H1 (cell line): Measurements from ENCODE around the gene CLDN7. TPM values are rescaled to one million over a fixed set of nuclear protein-coding genes. Genes with fewer than 3 reads are reported as not detected.
A peak's percentile ranks its signal among the peaks of the same experiment; 100 is the strongest.

Experiments used
- BACH1 ChIP-seq: IDR thresholded peaks from 2 replicates; pipeline ENCODE4 v1.6.1; 2012; ENCODE audit warnings: low read length, improper control_type of control experiment
- BRCA1 ChIP-seq: IDR thresholded peaks from 2 replicates; pipeline ENCODE4 v1.6.1; 2012; ENCODE audit warnings: low read depth, low read length, improper control_type of control experiment
- CBX5 ChIP-seq: fragments of 300-800, 300-1000 bp; sonication (generic); IDR thresholded peaks from 2 replicates; pipeline ENCODE4 v1.7.1; 2016; ENCODE audit warnings: antibody characterized with exemption, low read length, low read depth
- CREB1 ChIP-seq: IDR thresholded peaks from 2 replicates; pipeline ENCODE4 v1.6.1; 2012; ENCODE audit warnings: inconsistent platforms
- CTBP2 ChIP-seq: IDR thresholded peaks from 2 replicates; pipeline ENCODE4 v1.7.0; 2011; ENCODE audit warnings: borderline replicate concordance, mild to moderate bottlenecking, moderate library complexity, mixed read lengths, low read length; ENCODE audit not compliant: insufficient read depth, insufficient read length
- EGR1 ChIP-seq: IDR thresholded peaks from 2 replicates; pipeline ENCODE4 v1.6.1; 2011; ENCODE audit warnings: low read depth, low read length, borderline replicate concordance
- EP300 ChIP-seq, 2 experiments: IDR thresholded peaks; 1 replicate in 1 of 2; 2 replicates in 1 of 2; pipeline ENCODE4 v1.6.1; 2011 to 2012; ENCODE audit warnings: low read depth in 2 of 2, low read length in 2 of 2, mild to moderate bottlenecking in 2 of 2, borderline replicate concordance in 1 of 2, inconsistent platforms in 1 of 2, moderate library complexity in 1 of 2
- MAFK ChIP-seq: IDR thresholded peaks from 2 replicates; pipeline ENCODE4 v1.6.1; 2012; ENCODE audit warnings: low read depth, mild to moderate bottlenecking, improper control_type of control experiment, low read length
- MAX ChIP-seq: IDR thresholded peaks from 2 replicates; pipeline ENCODE4 v1.6.1; 2012; ENCODE audit warnings: inconsistent platforms
- NANOG ChIP-seq: IDR thresholded peaks from 2 replicates; pipeline ENCODE4 v1.6.1; 2011; ENCODE audit warnings: low read length, low read depth, mild to moderate bottlenecking, inconsistent platforms; ENCODE audit not compliant: insufficient read depth, poor library complexity, severe bottlenecking
- PHF8 ChIP-seq: fragments of 200-600 bp; sonication (generic); conservative IDR thresholded peaks from 2 replicates; pipeline ENCODE4 v1.7.1; 2012; ENCODE audit warnings: low read depth, mild to moderate bottlenecking, inconsistent platforms, low read length, moderate library complexity
- POLR2AphosphoS5 ChIP-seq: IDR thresholded peaks from 2 replicates; pipeline ENCODE4 v1.6.1; 2011; ENCODE audit warnings: low read depth, low read length
- RBBP5 ChIP-seq: IDR thresholded peaks from 2 replicates; pipeline ENCODE4 v1.7.1; 2012; ENCODE audit warnings: low read depth, mild to moderate bottlenecking, inconsistent platforms, low read length, moderate library complexity, borderline replicate concordance
- RXRA ChIP-seq: IDR thresholded peaks from 2 replicates; pipeline ENCODE4 v1.6.1; 2011; ENCODE audit warnings: low read depth, mild to moderate bottlenecking, low read length, moderate library complexity; ENCODE audit not compliant: insufficient read depth
- SAP30 ChIP-seq: fragments of 300-600 bp; sonication (generic); IDR thresholded peaks from 2 replicates; pipeline ENCODE4 v1.7.1; 2012; ENCODE audit warnings: low read length, moderate library complexity, mild to moderate bottlenecking, inconsistent platforms; ENCODE audit not compliant: insufficient read depth, insufficient replicate concordance
- SIRT6 ChIP-seq: IDR thresholded peaks from one replicate; pipeline ENCODE4 v1.7.1; 2012; ENCODE audit warnings: low read length, inconsistent platforms
- SP1 ChIP-seq: IDR thresholded peaks from 2 replicates; pipeline ENCODE4 v1.6.1; 2011; ENCODE audit warnings: low read depth, low read length
- SUZ12 ChIP-seq: fragments of 200-600 bp; sonication (generic); IDR thresholded peaks from 2 replicates; pipeline ENCODE4 v1.6.1; 2012; ENCODE audit warnings: mild to moderate bottlenecking, inconsistent platforms, low read length, moderate library complexity, mixed read lengths
- TAF7 ChIP-seq: optimal IDR thresholded peaks from 2 replicates; pipeline ENCODE3; 2011; ENCODE audit warnings: low read depth, mild to moderate bottlenecking, inconsistent platforms, low read length, moderate library complexity, borderline replicate concordance
- TBP ChIP-seq: IDR thresholded peaks from 2 replicates; pipeline ENCODE4 v1.6.1; 2011; ENCODE audit warnings: low read depth, low read length, improper control_type of control experiment
- TEAD4 ChIP-seq: IDR thresholded peaks from 2 replicates; pipeline ENCODE4 v1.6.1; 2012; ENCODE audit warnings: low read depth, low read length, inconsistent platforms, mixed read lengths
- polyA plus RNA-seq, 7 experiments: library from polyadenylated mRNA; depleted of rRNA in 3 of 7; stranded (reverse) in 5 of 7; unstranded in 2 of 7; fragments of >200 nt in 5 of 7; fragments of 200-250 nt in 2 of 7; gene quantifications; 1 replicate in 5 of 7; 2 replicates in 1 of 7; 4 replicates in 1 of 7; pipeline versions ENCODE4 v1.2.1 to v1.2.3, GENCODE V29; 2011 to 2013; ENCODE audit warnings: missing spikeins in 2 of 7, mixed read lengths in 2 of 7
- total RNA-seq: library from RNA; stranded (reverse); fragmentation: NEBNext Ultra II Directional; extraction: Animal tissue kit (Norgen Biotek cat#: 25700); gene quantifications from 2 replicates; pipeline ENCODE4 v1.2.1, GENCODE V29; 2021
- TF ChIP-seq, protein P1 (sequence below): IDR thresholded peaks from 2 replicates; pipeline ENCODE4 v1.6.1; 2012; ENCODE audit warnings: low read length, inconsistent platforms

The CLDN7 gene
- total and polyA plus RNA-seq, 2 of the 8 experiments (the other 6 are each of a cell fraction or from before 2014, with no cell fraction given) = 118 to 119 TPM

GRCh38 chr17:7234083-7234951 is 28.0 kb downstream of the CLDN7 start, which contains the start of gene DVL2 (continued):
- TF ChIP-seq SAP30 = no peak
- peak; percentile 53 for TF ChIP-seq NANOG
- 0 out of 3 replicates have a peak, but pooled peaks of 1 of the 2 experiments have one; percentile 61 for TF ChIP-seq EP300 (IDR thresholded peaks at IDR 0.05; ENCODE audit: borderline replicate concordance in 1 of 2, low read depth in 2 of 2, low read length in 2 of 2)
- peak; percentile 93 for TF ChIP-seq MAX
- peak; percentile 67 for TF ChIP-seq CREB1
- no peak for TF ChIP-seq CBX5
- TF ChIP-seq RXRA = no peak
- peak; percentile 84 for TF ChIP-seq PHF8
- no peak for TF ChIP-seq CTBP2
- no peak for TF ChIP-seq MAFK
- no peak; the same call in 1 of the 2 replicates for TF ChIP-seq SP1
- TF ChIP-seq POLR2AphosphoS5 = peak; percentile 97
- TF ChIP-seq, protein P1, sequence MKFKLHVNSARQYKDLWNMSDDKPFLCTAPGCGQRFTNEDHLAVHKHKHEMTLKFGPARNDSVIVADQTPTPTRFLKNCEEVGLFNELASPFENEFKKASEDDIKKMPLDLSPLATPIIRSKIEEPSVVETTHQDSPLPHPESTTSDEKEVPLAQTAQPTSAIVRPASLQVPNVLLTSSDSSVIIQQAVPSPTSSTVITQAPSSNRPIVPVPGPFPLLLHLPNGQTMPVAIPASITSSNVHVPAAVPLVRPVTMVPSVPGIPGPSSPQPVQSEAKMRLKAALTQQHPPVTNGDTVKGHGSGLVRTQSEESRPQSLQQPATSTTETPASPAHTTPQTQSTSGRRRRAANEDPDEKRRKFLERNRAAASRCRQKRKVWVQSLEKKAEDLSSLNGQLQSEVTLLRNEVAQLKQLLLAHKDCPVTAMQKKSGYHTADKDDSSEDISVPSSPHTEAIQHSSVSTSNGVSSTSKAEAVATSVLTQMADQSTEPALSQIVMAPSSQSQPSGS = peak; percentile 25; the same call in 1 of the 2 replicates
- TF ChIP-seq BRCA1 = no peak
- TF ChIP-seq TAF7 = no peak
- peak; percentile 69; the same call in 1 of the 2 replicates for TF ChIP-seq RBBP5
- TF ChIP-seq SUZ12 = no peak
- TF ChIP-seq BACH1 = no peak
- peak; percentile 17; the same call in 1 of the 2 replicates for TF ChIP-seq TEAD4
- peak; percentile 47; the same call in 1 of the 2 replicates for TF ChIP-seq TBP
- no peak for TF ChIP-seq SIRT6
- no peak for TF ChIP-seq EGR1
